ENCODE results near the gene BSPH1. TPM values are rescaled to one million over a fixed set of nuclear protein-coding genes. Genes with fewer than 3 reads are reported as not detected.

Gene BSPH1
- polyA plus RNA-seq, 1 donor from 2014 or later, result not detected

GRCh38 chr19:48029431-48029830 lies 37.5 kb upstream of the BSPH1 start:
- Histone ChIP-seq H3K9me2 (ENCODE audit: insufficient read depth, low read length) (no peaks in the 10 kb centered on the region), H3K9ac (ENCODE audit: low read length) (no peak overlapping the region), H3K36me3 (ENCODE audit: insufficient read depth, low read length) (no peaks in the 10 kb centered on the region), H4K20me1 (ENCODE audit: insufficient read depth) (no peaks in the 10 kb centered on the region), H3K27me3 (ENCODE audit: insufficient read depth, low read depth, low read length) (no peaks in the 10 kb centered on the region), H3K4me2 (ENCODE audit: low read length) (no peak overlapping the region), H3K27ac (ENCODE audit: low read length) (no peak overlapping the region), H2AFZ (ENCODE audit: low read depth, low read length) (no peak overlapping the region), H3K79me2 (replicated peaks; ENCODE audit: insufficient read depth, low read length) (no peaks in the 10 kb centered on the region), H3K9me3 (ENCODE audit: low read length) (no peaks in the 10 kb centered on the region), H3K4me3 (ENCODE audit: low read length) (no peak overlapping the region), H3F3A (ENCODE audit: insufficient read depth, low read length, poor library complexity, severe bottlenecking) (no peaks in the 10 kb centered on the region)
- no peak for TF ChIP-seq RAD21 (conservative IDR thresholded peaks at IDR 0.05)
- no peak for TF ChIP-seq TAF1 (IDR thresholded peaks at IDR 0.05; ENCODE audit: low read depth)
- no peak for TF ChIP-seq EZH2 (IDR thresholded peaks at IDR 0.05; ENCODE audit: borderline replicate concordance, insufficient read depth, low read length, poor library complexity, severe bottlenecking)
- TF ChIP-seq POLR2AphosphoS5 (IDR thresholded peaks at IDR 0.05), result no peak
- no peak for TF ChIP-seq EP300 (conservative IDR thresholded peaks at IDR 0.05; ENCODE audit: poor library complexity, severe bottlenecking)
- TF ChIP-seq CTCF (IDR thresholded peaks at IDR 0.05; ENCODE audit: poor library complexity, severe bottlenecking), result no peak
- TF ChIP-seq REST (IDR thresholded peaks at IDR 0.05; ENCODE audit: borderline replicate concordance), result no peak
- no peak for TF ChIP-seq SMC3 (conservative IDR thresholded peaks at IDR 0.05; ENCODE audit: poor library complexity)
- TF ChIP-seq MXI1 (conservative IDR thresholded peaks at IDR 0.05; ENCODE audit: poor library complexity, severe bottlenecking), result no peak

GRCh38 chr19:48025480-48025879 lies 33.5 kb upstream of the BSPH1 start:
- Histone ChIP-seq H3K4me3 (ENCODE audit: low read length) (no peak overlapping the region), H3K36me3 (ENCODE audit: insufficient read depth, low read length) (no peaks in the 10 kb centered on the region), H3K9me2 (ENCODE audit: insufficient read depth, low read length) (no peaks in the 10 kb centered on the region), H3F3A (ENCODE audit: insufficient read depth, low read length, poor library complexity, severe bottlenecking) (no peaks in the 10 kb centered on the region), H4K20me1 (ENCODE audit: insufficient read depth) (no peaks in the 10 kb centered on the region), H3K79me2 (replicated peaks; ENCODE audit: insufficient read depth, low read length) (no peaks in the 10 kb centered on the region), H3K27me3 (ENCODE audit: insufficient read depth, low read depth, low read length) (no peaks in the 10 kb centered on the region), H2AFZ (ENCODE audit: low read depth, low read length) (no peak overlapping the region), H3K4me2 (ENCODE audit: low read length) (no peak overlapping the region), H3K27ac (ENCODE audit: low read length) (no peak overlapping the region), H3K9me3 (ENCODE audit: low read length) (no peaks in the 10 kb centered on the region), H3K9ac (ENCODE audit: low read length) (no peak overlapping the region)
- TF ChIP-seq CTCF (IDR thresholded peaks at IDR 0.05; ENCODE audit: poor library complexity, severe bottlenecking) (no peak), MXI1 (conservative IDR thresholded peaks at IDR 0.05; ENCODE audit: poor library complexity, severe bottlenecking) (no peak), REST (IDR thresholded peaks at IDR 0.05; ENCODE audit: borderline replicate concordance) (no peak), RAD21 (conservative IDR thresholded peaks at IDR 0.05) (no peak), POLR2AphosphoS5 (IDR thresholded peaks at IDR 0.05) (no peak), EP300 (conservative IDR thresholded peaks at IDR 0.05; ENCODE audit: poor library complexity, severe bottlenecking) (no peak), EZH2 (IDR thresholded peaks at IDR 0.05; ENCODE audit: borderline replicate concordance, insufficient read depth, low read length, poor library complexity, severe bottlenecking) (no peak)

All from neural cell (in vitro differentiated cells).